Stimulated activated CD8-positive, alpha-beta memory T cell treated with anti-CD3 and anti-CD28 coated beads, Interleukin-15, amount 100 ng/mL, for 1 hour (primary cell): ENCODE data around the gene STAT1.
"Not testable (repeated sequence)": the region's sequence is repeated elsewhere in the genome, so short reads cannot be mapped to it uniquely, and the experiment has no call there.

ENCODE experiments used
- DNase-seq: peaks from one replicate; pipeline ENCODE4 v3.0.0-alpha.2; 2020; ENCODE audit warnings: low read depth

Gene STAT1

GRCh38 chr2:190981333-190981732 is 32.6 kb downstream of the STAT1 start:
- DNase-seq: no peak

- no peak for DNase-seq
Observed at GRCh38 chr2:190980630-190981209, 33.3 kb downstream of the STAT1 start.

GRCh38 chr2:190979906-190980629 is 33.9 kb downstream of the STAT1 start:
- no peak for DNase-seq

- DNase-seq: no peak
Observed at GRCh38 chr2:190978389-190979053, 35.5 kb downstream of the STAT1 start.

GRCh38 chr2:190977505-190977904 is 36.5 kb downstream of the STAT1 start:
- DNase-seq: no peak

GRCh38 chr2:190976521-190976920 is 37.5 kb downstream of the STAT1 start:
- no peak for DNase-seq

- DNase-seq: no peak
Observed at GRCh38 chr2:190974629-190975361, 39.2 kb downstream of the STAT1 start.

GRCh38 chr2:190973726-190974628 is 40.0 kb downstream of the STAT1 start:
- DNase-seq: no peak

- DNase-seq: no peak
Observed at GRCh38 chr2:190973262-190973661, 40.7 kb downstream of the STAT1 start.

GRCh38 chr2:190972846-190973245 is 41.1 kb downstream of the STAT1 start:
- DNase-seq: no peak

- no peak for DNase-seq
Observed at GRCh38 chr2:190972213-190972612, 41.8 kb downstream of the STAT1 start.

- DNase-seq: no peak
Observed at GRCh38 chr2:190970873-190971506, 43.0 kb downstream of the STAT1 start.

- no peak for DNase-seq
Observed at GRCh38 chr2:190970160-190970559, 43.8 kb downstream of the STAT1 start.

GRCh38 chr2:190968522-190968921 is 45.4 kb downstream of the STAT1 start:
- DNase-seq: no peak

GRCh38 chr2:190965580-190966222 is 48.3 kb downstream of the STAT1 start:
- DNase-seq: no peak

GRCh38 chr2:190964170-190964795 is 49.7 kb downstream of the STAT1 start:
- DNase-seq: no peak

- DNase-seq: no peak
Observed at GRCh38 chr2:190963088-190963487, 50.9 kb downstream of the STAT1 start.

- no peak for DNase-seq
Observed at GRCh38 chr2:190961918-190962487, 52.0 kb downstream of the STAT1 start.

GRCh38 chr2:190961117-190961516 is 52.9 kb downstream of the STAT1 start:
- not testable (repeated sequence) for DNase-seq
